Measurements from ENCODE around the gene HOXA11. TPM values are rescaled to one million over a fixed set of nuclear protein-coding genes. Genes with fewer than 3 reads are reported as not detected.

The HOXA11 gene
- polyA plus RNA-seq, 1 experiment = 34.0 TPM

DNA sequence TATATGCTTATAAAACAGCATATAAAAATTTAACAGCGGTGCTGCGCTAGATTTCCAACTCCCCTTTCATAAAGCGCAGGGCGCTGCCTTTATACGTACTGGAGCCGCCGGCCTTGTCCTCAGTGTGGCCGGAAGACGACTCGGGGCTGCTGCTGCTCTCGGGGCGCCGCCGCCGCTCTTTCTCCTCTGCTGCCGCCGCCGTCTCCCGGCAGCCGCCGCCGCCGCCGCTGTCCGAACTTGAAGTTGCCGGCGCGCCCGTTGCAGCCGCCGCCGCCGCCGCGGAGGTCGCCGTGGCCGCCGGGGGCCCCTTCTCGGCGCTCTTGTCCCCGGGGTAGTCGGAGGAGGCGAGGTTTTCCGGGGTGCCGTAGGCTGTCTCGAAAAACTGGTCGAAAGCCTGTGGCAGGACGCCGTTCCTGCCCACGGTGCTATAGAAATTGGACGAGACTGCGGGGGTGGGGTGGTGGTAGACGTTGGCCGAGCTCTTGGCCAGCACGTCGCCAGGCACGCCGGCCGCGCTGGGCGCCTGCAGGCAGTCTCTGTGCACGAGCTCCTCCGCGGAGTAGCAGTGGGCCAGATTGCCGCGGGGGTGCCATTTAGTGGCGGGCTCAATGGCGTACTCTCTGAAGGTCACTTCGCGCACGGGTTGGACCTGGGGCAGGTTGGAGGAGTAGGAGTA, 557 bp downstream of the HOXA11 start:
- no peak for DNase-seq (ENCODE audit: low read depth)
- Histone ChIP-seq H3K4me3 (ENCODE audit: low read depth, low read length) (peak overlapping the region; percentile 88), H3K36me3 (ENCODE audit: control insufficient read depth, insufficient read depth, low read length) (peaks cover 6% of the 10 kb centered on the region), H3K27me3 (ENCODE audit: control insufficient read depth, insufficient read depth, low read length) (no peaks in the 10 kb centered on the region)
- TF ChIP-seq, protein P1, sequence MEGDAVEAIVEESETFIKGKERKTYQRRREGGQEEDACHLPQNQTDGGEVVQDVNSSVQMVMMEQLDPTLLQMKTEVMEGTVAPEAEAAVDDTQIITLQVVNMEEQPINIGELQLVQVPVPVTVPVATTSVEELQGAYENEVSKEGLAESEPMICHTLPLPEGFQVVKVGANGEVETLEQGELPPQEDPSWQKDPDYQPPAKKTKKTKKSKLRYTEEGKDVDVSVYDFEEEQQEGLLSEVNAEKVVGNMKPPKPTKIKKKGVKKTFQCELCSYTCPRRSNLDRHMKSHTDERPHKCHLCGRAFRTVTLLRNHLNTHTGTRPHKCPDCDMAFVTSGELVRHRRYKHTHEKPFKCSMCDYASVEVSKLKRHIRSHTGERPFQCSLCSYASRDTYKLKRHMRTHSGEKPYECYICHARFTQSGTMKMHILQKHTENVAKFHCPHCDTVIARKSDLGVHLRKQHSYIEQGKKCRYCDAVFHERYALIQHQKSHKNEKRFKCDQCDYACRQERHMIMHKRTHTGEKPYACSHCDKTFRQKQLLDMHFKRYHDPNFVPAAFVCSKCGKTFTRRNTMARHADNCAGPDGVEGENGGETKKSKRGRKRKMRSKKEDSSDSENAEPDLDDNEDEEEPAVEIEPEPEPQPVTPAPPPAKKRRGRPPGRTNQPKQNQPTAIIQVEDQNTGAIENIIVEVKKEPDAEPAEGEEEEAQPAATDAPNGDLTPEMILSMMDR (IDR thresholded peaks at IDR 0.05; ENCODE audit: insufficient read depth, low read depth, low read length) = no peak
- ChIA-PET CTCF (interaction anchor here (0.6 to 12.5 kb wide), 6 partner anchors 9 to 910 kb away, joined by 3 to 187 read pairs (median 8); partner anchors contain the start of genes HOXA10 and HOXA9), POLR2A (interaction anchor here (0.6 to 1.1 kb wide), 9 partner anchors 8 to 603 kb away, joined by 3 to 7 read pairs (median 4); partner anchors contain the start of gene HOXA7)

DNA sequence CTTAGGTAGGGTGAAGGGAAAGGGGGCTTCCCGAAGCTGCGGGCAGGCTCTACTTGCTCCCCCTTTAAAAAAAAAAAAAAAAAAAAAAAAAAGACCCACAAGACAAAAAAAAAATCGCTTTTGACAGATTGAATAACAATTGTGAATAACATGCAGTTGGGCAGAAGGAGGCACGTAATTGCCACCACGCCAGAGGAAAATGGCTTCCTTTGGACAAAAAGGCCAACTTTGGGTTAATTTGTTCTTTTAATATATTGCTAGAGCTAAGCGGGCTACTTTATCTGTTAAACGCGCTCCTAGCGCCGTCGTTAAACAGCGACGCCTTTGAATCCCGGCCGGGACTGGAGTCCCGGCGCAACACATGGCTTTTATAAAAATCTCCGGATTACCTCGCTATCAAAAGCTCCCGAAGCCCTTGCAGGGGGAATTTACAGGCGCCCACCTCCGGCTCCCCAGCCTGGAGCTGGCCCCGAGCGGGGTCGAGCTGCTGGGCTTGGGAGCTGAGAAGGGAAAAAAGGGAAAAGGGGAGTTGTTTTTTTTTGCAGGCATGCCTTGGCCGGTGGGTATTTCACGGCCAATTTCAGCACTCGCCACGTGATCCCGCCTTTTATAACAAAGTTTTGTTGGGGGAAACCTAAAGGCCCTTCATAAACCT, 1.2 kb downstream of the HOXA11 start:
- DNase-seq (ENCODE audit: low read depth) = no peak
- Histone ChIP-seq H3K27me3 (ENCODE audit: control insufficient read depth, insufficient read depth, low read length) (no peaks in the 10 kb centered on the region), H3K4me3 (ENCODE audit: low read depth, low read length) (peak overlapping the region; percentile 88), H3K36me3 (ENCODE audit: control insufficient read depth, insufficient read depth, low read length) (peaks cover 6% of the 10 kb centered on the region)
- ChIA-PET POLR2A (interaction anchor here (0.6 kb wide), 1 partner anchor 8 kb away, joined by 7 read pairs; no protein-coding TSS in a partner anchor), CTCF (interaction anchor here (0.6 to 12.5 kb wide), 7 partner anchors 9 to 69 kb away, joined by 3 to 187 read pairs (median 6); partner anchors contain the start of genes HOXA10 and HOXA9)
- TF ChIP-seq, protein P1 (IDR thresholded peaks at IDR 0.05; ENCODE audit: insufficient read depth, low read depth, low read length) = no peak

DNA sequence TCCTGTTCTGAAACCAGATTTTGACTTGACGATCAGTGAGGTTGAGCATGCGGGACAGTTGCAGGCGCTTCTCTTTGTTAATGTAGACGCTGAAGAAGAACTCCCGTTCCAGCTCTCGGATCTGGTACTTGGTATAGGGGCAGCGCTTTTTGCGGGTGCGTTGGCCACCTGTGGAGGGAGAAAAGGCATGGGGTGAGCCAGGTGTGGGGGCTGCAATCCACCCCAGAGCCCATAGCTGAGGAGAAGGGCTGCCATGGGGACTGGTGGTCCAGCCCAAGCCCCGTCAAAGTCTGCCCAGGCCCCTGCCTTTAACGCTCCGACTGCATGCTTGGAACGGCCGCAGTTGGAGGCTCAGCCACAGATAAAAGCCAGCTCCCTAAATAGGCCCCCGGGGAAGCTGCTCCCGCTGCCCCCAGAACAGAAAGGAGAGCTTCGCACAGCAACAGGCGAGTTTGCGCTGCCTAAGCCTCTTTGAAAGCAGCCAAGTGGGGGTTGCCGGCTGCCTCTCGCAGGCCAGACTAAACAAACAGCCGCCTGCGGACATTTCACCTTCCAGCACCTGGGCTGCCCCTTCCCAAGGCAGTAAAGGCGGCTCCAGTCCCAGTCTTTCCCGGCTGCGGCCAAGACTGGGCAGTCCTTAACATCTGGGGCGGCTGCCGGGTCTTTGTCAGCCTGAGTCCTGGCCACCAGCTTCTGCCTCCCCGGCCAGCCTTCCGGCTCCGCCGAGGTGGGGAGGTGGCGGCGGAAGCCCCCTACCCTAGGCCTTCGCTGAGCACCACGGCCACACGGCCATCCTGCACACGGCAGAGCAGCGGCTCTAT, 2.0 kb downstream of the HOXA11 start:
- peak overlapping the region; percentile 88 for H3K4me3 ChIP-seq (ENCODE audit: low read depth, low read length)
- CTCF ChIA-PET = interaction anchor here (0.7 to 12.5 kb wide), 6 partner anchors 10 to 39 kb away, joined by 3 to 187 read pairs (median 6); partner anchors contain the start of genes HOXA10, HOXA13 and HOXA9

DNA sequence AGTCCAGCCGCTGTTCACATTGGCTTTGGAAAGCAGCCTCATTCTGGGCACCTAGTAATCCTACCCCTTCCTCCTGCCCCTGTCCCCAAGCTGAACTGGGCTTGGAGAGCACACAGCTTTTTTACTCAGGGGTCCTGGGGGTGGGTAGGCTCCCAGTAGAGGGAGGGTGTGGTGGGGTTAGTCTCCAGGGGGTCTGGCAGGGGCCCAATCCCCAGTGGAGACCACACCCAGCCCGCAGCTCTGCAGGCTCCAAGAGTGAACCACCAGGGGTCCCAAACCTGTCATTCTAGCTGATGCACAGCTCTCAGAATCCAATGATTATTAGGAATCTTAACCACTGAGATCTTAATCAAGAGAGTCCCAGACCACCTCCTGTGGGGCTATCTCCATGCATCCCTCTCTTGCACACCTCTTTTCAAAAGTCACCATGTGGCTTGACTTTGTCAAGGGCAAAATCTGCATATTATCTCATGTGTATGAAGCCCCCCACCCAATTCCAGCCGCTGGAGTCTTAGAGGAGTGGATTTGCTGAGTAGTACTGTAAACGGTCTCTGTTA, 2.7 kb downstream of the HOXA11 start:
- H3K36me3 ChIP-seq (ENCODE audit: control insufficient read depth, insufficient read depth, low read length) = peaks cover 6% of the 10 kb centered on the region
- ChIA-PET CTCF (interaction anchor here (1.3 to 12.5 kb wide), 4 partner anchors 9 to 18 kb away, joined by 3 to 187 read pairs (median 12); partner anchors contain the start of genes HOXA10, HOXA13 and HOXA9), POLR2A (no interaction called here)
- H3K4me3 ChIP-seq (ENCODE audit: low read depth, low read length) = peak overlapping the region; percentile 88
- no peak for DNase-seq (ENCODE audit: low read depth)
- H3K27me3 ChIP-seq (ENCODE audit: control insufficient read depth, insufficient read depth, low read length) = no peaks in the 10 kb centered on the region
- TF ChIP-seq, protein P1 (IDR thresholded peaks at IDR 0.05; ENCODE audit: insufficient read depth, low read depth, low read length) = peak; percentile 12; the same call in 1 of the 2 replicates

More for the DNA sequence above, 2.0 kb downstream of the HOXA11 start:
- POLR2A ChIA-PET = no interaction called here
- TF ChIP-seq, protein P1 (IDR thresholded peaks at IDR 0.05; ENCODE audit: insufficient read depth, low read depth, low read length) = no peak; the same call in 1 of the 2 replicates
- Histone ChIP-seq H3K36me3 (ENCODE audit: control insufficient read depth, insufficient read depth, low read length) (peaks cover 6% of the 10 kb centered on the region), H3K27me3 (ENCODE audit: control insufficient read depth, insufficient read depth, low read length) (no peaks in the 10 kb centered on the region)
- no peak for DNase-seq (ENCODE audit: low read depth)
